GM18508 (cell line): Measurements from ENCODE around the gene SRGN.
"Not testable (repeated sequence)": the region's sequence is repeated elsewhere in the genome, so short reads cannot be mapped to it uniquely, and the experiment has no call there.

Experiments
- ATAC-seq: cut with Tn5 transposase; IDR thresholded peaks from one replicate; pipeline ENCODE4 v1.9.1; 2021; ENCODE audit warnings: moderate number of reproducible peaks; ENCODE audit not compliant: insufficient read depth, unreplicated experiment

Gene SRGN, protein sequence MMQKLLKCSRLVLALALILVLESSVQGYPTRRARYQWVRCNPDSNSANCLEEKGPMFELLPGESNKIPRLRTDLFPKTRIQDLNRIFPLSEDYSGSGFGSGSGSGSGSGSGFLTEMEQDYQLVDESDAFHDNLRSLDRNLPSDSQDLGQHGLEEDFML

GRCh38 chr10:69087590-69088470, at the start of gene SRGN:
SRGN (plus strand) TSS chr10:69088103; CDS start chr10:69088158, 55 bp downstream.
- no peak for ATAC-seq

GRCh38 chr10:69040904-69041303, 47.0 kb upstream of the SRGN start:
- not testable (repeated sequence) for ATAC-seq

- ATAC-seq = no peak
Measured at GRCh38 chr10:69042417-69042816, 45.5 kb upstream of the SRGN start.

GRCh38 chr10:69042838-69043237, 45.1 kb upstream of the SRGN start:
- no peak for ATAC-seq

GRCh38 chr10:69043931-69044531, 43.9 kb upstream of the SRGN start:
- ATAC-seq = no peak

GRCh38 chr10:69044546-69044945, 43.4 kb upstream of the SRGN start:
- no peak for ATAC-seq

DNA sequence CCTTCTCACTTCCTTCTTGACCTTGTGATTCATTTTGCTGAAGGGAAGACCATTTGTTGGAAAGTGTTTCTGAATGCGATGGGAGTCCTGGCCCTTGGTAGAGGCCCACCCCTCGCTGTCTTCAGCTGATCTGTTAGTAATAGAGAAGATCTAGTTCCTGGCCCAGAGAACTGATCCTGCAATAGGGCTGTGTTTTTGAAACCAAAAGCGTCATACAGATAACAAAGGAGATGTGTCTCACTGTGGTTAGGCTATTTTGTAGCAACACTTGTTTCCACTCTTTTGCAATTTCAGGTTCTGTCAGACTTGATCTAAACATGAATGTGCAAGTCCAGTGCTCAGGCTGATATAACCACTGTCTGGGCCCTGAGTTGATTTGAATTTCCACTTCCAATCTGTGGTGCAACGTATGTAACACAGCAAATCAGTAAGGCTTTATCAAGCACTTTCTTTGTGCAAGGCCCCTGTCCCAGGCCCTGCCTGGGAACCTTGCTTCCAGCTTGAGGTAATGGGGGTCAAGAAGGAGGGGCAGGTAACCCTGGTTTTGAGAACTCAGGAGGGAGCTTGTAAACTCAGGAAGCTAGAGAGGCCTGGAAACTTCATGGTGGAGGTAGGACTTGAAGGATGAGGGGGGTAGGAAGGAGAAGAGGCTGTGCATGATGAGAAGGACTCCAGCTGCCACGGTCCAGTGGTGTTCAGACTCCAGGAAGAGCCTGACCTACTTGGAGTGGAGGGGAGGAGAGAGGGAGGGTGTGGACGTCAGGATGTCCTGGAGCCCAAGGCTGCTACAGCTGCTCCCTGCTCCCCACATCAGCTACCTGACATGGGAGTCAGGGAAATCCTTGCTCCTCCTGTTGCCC, 42.2 kb upstream of the SRGN start:
- no peak for ATAC-seq

- no peak for ATAC-seq
Measured at GRCh38 chr10:69047111-69047832, 40.6 kb upstream of the SRGN start.

DNA sequence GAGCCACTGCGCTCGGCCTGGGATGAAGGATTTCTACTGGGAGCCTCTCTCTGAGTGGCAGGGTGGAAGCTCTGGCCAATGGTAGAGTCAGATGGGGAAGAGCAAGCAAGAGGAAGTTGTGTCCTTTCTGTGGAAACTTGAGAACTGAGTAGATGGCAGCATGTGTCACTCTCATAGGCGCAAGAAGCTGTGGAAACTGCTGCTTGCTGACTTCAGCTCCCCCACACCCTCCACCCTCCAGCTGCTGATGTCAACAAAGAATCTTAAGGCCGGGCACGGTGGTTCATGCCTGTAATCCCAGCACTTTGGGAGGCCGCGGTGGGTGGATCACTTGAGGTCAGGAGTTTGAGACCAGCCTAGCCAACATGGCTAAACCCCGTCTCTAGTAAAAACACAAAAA, 39.8 kb upstream of the SRGN start:
- no peak for ATAC-seq

GRCh38 chr10:69049566-69049961, 38.3 kb upstream of the SRGN start:
- ATAC-seq = no peak

DNA sequence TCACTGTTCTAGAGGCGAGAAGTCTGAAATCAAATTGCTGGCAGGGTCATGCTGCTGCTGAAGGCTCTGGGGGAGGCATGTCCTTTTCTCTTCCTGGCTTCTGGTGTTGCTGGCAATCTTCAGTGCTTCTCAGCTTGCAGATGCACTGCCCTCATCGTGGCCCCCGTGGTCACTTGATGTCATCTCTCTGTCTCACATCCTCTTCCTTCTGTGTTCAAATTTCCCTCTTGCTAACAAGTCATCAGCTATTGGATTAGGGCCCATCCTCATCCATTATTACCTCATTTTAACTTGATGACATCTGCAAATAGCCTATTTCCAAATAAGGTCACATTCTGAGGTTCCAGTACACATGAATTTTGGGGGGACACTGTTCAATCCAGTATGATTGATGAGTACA, 36.6 kb upstream of the SRGN start:
- ATAC-seq = no peak

DNA sequence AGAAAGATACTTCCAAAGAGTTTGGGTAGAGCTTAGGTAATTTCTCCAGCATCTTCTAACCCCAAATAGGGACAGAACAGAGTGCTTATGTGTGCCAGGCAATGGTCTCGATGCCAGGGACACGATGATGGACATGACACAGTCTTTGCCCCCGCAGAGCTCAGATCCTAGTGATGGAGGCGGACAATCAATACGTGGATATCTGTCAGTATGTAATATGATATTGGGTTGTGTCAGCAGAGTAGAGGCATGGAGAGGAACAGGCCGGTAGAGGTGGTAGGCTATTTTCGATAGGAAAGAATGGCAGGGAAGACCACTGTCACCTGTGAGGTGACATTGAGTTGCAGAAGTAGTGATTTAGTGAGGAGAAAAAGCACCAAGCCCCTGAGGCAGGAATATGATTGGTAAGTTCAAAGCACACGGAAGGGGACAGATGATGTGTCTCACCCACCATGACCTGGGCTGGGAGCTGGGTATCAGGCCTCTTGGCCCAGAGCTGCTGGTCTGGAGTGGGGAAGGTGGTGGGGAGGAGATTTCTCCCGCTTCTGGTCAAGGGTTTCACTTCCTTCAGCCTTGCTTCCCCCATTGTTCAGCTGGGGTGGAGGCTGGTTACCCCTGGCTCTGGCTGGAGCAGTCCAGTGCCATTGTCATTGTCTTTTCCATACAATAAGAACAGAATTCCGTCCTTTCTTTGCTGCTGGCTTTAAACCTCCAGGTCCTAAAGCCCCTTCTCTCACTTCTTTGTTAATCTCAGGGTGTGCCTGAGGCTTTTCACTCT, 36.0 kb upstream of the SRGN start:
- ATAC-seq = no peak

- ATAC-seq = no peak
Measured at GRCh38 chr10:69052736-69053135, 35.2 kb upstream of the SRGN start.

- ATAC-seq = no peak
Measured at GRCh38 chr10:69055241-69055640, 32.7 kb upstream of the SRGN start.

- no peak for ATAC-seq
Measured at GRCh38 chr10:69056129-69056528, 31.8 kb upstream of the SRGN start.

GRCh38 chr10:69056536-69057260, 31.2 kb upstream of the SRGN start:
- no peak for ATAC-seq

GRCh38 chr10:69057261-69057950, 30.5 kb upstream of the SRGN start:
- no peak for ATAC-seq

- ATAC-seq = no peak
Measured at GRCh38 chr10:69057951-69058297, 30.0 kb upstream of the SRGN start.
